Measurements from ENCODE around the gene SPEF1. TPM values are rescaled to one million over a fixed set of nuclear protein-coding genes. Genes with fewer than 3 reads are reported as not detected.

Gene SPEF1
- total RNA-seq, 4 donors from 2014 or later: not detected

DNA sequence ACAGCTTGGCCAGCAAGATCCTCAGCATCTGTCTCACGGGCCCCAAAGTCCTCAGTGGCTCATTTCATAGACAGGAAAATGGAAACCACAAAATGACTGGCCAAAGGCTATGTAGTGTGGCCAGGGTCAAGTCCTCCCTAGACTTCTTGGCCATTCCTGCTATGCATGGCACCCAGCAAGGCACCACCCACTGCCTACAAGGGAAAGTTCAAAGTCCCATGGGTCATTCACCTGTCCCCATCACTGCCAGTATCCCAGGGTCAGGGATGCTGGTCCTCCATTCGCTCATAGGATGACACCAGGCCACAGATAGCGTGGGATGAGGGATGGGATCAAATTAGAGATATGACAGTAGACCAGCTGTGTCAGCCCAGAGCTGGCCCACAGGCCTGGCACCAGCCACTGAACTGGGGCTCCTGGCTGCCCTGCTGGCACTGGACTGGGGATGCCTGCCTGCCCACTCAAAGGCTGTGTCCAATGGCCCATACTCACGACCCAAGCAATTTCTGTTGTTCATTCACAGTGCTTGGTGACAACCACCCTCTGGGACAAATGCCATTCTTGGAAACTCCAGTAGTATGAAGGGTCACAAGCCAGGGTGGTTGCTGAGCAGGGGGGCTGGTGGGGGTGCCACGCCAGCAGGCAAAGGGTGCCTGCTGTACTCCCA lies 25.3 kb downstream of the SPEF1 start:
- 80% methylated on average over 1 of the region's 5 CpGs; no CpG with 5 or more reads in 1 of the 2 donors for WGBS, 2 donors (ENCODE audit: low coverage in 1 of 2)
- H3K27me3 ChIP-seq: no peaks in the 10 kb centered on the region

DNA sequence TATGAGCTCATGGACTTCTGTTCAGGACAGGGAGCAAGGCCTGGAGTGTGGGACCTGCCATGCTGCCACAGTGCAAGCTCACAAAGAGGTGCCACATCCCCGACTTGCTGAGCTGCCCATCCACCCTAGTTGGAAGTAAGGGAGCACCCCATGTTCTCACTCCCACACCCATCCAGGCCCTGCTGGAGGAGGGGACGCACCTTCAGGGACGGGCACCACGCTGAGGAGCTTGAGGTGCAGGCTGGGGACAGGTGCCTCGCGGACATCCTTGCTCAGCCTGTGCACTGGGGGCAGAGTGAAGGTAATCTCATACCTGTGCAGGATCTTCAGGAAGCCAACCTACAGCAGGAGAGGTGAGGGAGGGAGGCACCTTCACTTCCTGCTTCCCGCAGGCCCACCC lies 26.0 kb downstream of the SPEF1 start:
- WGBS, 2 donors (ENCODE audit: low coverage in 1 of 2): 82% methylated on average over 3 of the region's 7 CpGs; no CpG with 5 or more reads in 1 of the 2 donors
- H3K4me1 ChIP-seq: peaks cover 0 to 56% (median 6%) of the 10 kb centered on the region in 3 donors
- peak overlapping the region in 1 of 4 donors; percentile 29 for H3K27ac ChIP-seq
- no peak for ATAC-seq
- no peaks in the 10 kb centered on the region for H3K9me3 ChIP-seq
- no peak for TF ChIP-seq POLR2A (IDR thresholded peaks at IDR 0.05)
- TF ChIP-seq, protein P1, sequence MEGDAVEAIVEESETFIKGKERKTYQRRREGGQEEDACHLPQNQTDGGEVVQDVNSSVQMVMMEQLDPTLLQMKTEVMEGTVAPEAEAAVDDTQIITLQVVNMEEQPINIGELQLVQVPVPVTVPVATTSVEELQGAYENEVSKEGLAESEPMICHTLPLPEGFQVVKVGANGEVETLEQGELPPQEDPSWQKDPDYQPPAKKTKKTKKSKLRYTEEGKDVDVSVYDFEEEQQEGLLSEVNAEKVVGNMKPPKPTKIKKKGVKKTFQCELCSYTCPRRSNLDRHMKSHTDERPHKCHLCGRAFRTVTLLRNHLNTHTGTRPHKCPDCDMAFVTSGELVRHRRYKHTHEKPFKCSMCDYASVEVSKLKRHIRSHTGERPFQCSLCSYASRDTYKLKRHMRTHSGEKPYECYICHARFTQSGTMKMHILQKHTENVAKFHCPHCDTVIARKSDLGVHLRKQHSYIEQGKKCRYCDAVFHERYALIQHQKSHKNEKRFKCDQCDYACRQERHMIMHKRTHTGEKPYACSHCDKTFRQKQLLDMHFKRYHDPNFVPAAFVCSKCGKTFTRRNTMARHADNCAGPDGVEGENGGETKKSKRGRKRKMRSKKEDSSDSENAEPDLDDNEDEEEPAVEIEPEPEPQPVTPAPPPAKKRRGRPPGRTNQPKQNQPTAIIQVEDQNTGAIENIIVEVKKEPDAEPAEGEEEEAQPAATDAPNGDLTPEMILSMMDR (IDR thresholded peaks at IDR 0.05): no peak
- no peak for TF ChIP-seq EP300 (IDR thresholded peaks at IDR 0.05)
- TF ChIP-seq POLR2AphosphoS5 (IDR thresholded peaks at IDR 0.05): no peak
- peaks cover 0 to 75% of the 10 kb centered on the region in 2 donors for H3K36me3 ChIP-seq
- no peak overlapping the region for H3K4me3 ChIP-seq
- peaks cover 3% of the 10 kb centered on the region for H3K27me3 ChIP-seq

More for the DNA sequence above, 25.3 kb downstream of the SPEF1 start:
- peaks cover 0 to 68% of the 10 kb centered on the region in 2 donors for H3K36me3 ChIP-seq
- peak overlapping the region in 1 of 4 donors; percentile 30 for H3K27ac ChIP-seq
- no peak overlapping the region for H3K4me3 ChIP-seq
- TF ChIP-seq POLR2A (IDR thresholded peaks at IDR 0.05) (no peak), EP300 (IDR thresholded peaks at IDR 0.05) (no peak), POLR2AphosphoS5 (IDR thresholded peaks at IDR 0.05) (no peak)
- TF ChIP-seq, protein P1 (IDR thresholded peaks at IDR 0.05): no peak
- peaks cover 0 to 61% (median 6%) of the 10 kb centered on the region in 3 donors for H3K4me1 ChIP-seq
- no peaks in the 10 kb centered on the region for H3K9me3 ChIP-seq
- ATAC-seq: no peak

DNA sequence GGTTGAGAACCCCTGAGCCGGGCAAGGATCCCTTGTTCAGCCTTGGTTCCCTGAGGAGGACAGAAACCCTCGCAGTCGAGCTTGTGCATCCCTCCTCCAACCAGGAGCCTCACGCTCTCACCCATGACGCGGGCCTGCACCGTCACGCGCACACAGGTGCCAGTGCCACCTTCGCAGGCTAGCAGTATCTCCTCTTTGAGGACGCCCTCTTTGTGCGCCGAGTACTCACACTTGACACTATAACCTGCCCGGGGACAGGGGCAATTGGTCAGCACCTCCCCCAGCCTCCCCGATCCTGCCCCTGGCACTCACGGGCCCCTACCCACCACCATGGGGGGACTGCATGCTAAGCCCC lies 27.0 kb downstream of the SPEF1 start:
- WGBS, 2 donors (ENCODE audit: low coverage in 1 of 2): 84 to 88% methylated on average over 6 to 7 of the region's 16 CpGs
- TF ChIP-seq POLR2AphosphoS5 (IDR thresholded peaks at IDR 0.05) (no peak), POLR2A (IDR thresholded peaks at IDR 0.05) (no peak), EP300 (IDR thresholded peaks at IDR 0.05) (no peak)
- TF ChIP-seq, protein P1 (IDR thresholded peaks at IDR 0.05): no peak
- Histone ChIP-seq H3K27me3 (peaks cover 13% of the 10 kb centered on the region), H3K9me3 (no peaks in the 10 kb centered on the region), H3K36me3 (peaks cover 0 to 79% of the 10 kb centered on the region in 2 donors), H3K4me1 (peaks cover 0 to 56% (median 6%) of the 10 kb centered on the region in 3 donors), H3K4me3 (no peak overlapping the region), H3K27ac (peak overlapping the region in 2 of 4 donors; percentile 51 to 57)
- ATAC-seq: no peak

DNA sequence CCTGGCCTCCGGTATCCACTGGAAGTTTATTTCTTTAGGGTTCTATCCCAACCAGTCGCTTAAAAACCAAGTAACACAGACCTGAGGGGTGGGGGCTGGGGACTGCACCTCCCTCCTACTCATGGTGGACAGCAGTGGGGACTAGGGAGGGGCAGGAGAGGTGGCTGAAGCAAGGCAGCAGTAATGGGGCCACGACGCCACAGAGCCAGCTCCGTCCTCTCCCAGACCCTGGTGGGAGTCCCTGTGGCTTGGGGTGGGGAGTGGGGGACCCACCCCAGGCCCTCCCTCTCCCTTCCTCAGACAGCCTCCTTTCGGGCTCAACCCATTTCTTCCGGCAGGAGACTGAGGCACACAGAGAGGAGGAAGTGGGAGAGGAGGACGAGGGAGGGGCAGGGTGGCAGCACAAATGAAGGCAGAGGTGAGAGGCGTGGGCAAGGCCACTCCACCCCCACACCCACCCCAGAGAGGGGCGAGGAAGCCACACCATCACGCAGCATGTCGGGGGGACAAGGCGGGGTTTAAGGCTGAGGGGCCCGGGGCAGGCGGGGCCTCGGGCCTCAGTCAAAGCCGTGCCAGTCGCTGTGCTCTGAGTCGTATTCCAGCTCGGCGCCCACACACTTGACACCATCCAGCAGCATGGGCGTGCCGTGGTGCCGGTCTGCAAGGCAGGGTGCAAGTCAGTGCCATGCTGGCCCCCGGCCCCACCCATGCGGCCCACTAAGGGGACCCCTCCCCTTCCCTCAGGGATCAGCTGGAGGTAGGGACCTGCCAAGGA lies 27.6 kb downstream of the SPEF1 start:
- WGBS, 2 donors (ENCODE audit: low coverage in 1 of 2): 53 to 79% methylated on average over 6 to 12 of the region's 26 CpGs
- no peak for ATAC-seq
- Histone ChIP-seq H3K27ac (peak overlapping the region in 3 of 4 donors; percentile 51 to 57 (median 57)), H3K9me3 (no peaks in the 10 kb centered on the region), H3K27me3 (peaks cover 19% of the 10 kb centered on the region), H3K4me3 (no peak overlapping the region), H3K4me1 (peaks cover 0 to 51% (median 6%) of the 10 kb centered on the region in 3 donors), H3K36me3 (peaks cover 0 to 79% of the 10 kb centered on the region in 2 donors)
- TF ChIP-seq POLR2AphosphoS5 (IDR thresholded peaks at IDR 0.05): no peak
- TF ChIP-seq, protein P1 (IDR thresholded peaks at IDR 0.05): no peak
- no peak for TF ChIP-seq EP300 (IDR thresholded peaks at IDR 0.05)
- TF ChIP-seq POLR2A (IDR thresholded peaks at IDR 0.05): no peak
